DND-41 (cell line): ENCODE results near the gene GPR52.

Experiments
- EZH2 ChIP-seq: IDR thresholded peaks from 3 replicates; pipeline ENCODE4 v1.6.1; 2012; ENCODE audit warnings: borderline replicate concordance, low read depth, mild to moderate bottlenecking, moderate library complexity, low read length, inconsistent platforms; ENCODE audit not compliant: severe bottlenecking
- TF ChIP-seq, protein P1 (sequence below): IDR thresholded peaks from 2 replicates; pipeline ENCODE4 v1.5.1; 2012; ENCODE audit warnings: borderline replicate concordance, low read length, moderate library complexity, mild to moderate bottlenecking; ENCODE audit not compliant: poor library complexity, severe bottlenecking; ENCODE audit errors: extremely low read depth

DNA sequence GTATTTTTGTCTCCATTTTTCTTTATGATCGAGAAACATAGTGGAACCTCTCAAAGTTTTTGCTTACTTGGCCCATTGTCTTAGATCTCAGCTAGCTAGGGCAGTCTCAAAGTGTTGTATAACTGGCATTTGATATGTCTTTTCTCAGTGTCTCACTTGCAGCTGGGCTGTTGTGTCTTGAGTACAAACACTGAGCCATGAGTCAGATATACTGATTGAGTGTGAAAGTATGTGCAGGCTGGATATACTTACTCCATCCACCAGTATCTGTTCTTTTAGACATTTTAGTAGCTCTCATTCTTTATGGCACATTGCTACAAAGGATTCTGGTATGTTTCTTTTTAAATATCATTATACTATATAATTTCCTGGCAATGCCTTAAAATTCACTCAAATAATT lies 14.3 kb upstream of the GPR52 start:
- TF ChIP-seq, protein P1, sequence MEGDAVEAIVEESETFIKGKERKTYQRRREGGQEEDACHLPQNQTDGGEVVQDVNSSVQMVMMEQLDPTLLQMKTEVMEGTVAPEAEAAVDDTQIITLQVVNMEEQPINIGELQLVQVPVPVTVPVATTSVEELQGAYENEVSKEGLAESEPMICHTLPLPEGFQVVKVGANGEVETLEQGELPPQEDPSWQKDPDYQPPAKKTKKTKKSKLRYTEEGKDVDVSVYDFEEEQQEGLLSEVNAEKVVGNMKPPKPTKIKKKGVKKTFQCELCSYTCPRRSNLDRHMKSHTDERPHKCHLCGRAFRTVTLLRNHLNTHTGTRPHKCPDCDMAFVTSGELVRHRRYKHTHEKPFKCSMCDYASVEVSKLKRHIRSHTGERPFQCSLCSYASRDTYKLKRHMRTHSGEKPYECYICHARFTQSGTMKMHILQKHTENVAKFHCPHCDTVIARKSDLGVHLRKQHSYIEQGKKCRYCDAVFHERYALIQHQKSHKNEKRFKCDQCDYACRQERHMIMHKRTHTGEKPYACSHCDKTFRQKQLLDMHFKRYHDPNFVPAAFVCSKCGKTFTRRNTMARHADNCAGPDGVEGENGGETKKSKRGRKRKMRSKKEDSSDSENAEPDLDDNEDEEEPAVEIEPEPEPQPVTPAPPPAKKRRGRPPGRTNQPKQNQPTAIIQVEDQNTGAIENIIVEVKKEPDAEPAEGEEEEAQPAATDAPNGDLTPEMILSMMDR = no peak
- no peak for TF ChIP-seq EZH2
